Measurements from ENCODE around the gene DUSP19.

GRCh38 chr2:183035298-183035953 is 43.1 kb upstream of the DUSP19 start:
- no peak for TF ChIP-seq EZH2phosphoT487 (IDR thresholded peaks at IDR 0.05; ENCODE audit: borderline replicate concordance, low read length)
- no peak for TF ChIP-seq CTCF (IDR thresholded peaks at IDR 0.05; ENCODE audit: low read depth, low read length, poor library complexity, severe bottlenecking)

Measured in DOHH2 (cell line).